Fibroblast of villous mesenchyme (primary cell): ENCODE data around the gene NUPR1. TPM values are rescaled to one million over a fixed set of nuclear protein-coding genes. Genes with fewer than 3 reads are reported as not detected.
"Not testable (repeated sequence)": the region's sequence is repeated elsewhere in the genome, so short reads cannot be mapped to it uniquely, and the experiment has no call there.

Experiments used
- DNase-seq: peaks from one replicate; pipeline ENCODE4 v3.0.0-alpha.2; 2010; ENCODE audit warnings: low read depth
- H3K4me3 ChIP-seq: 2 replicates; pipeline ENCODE4 v1.5.1; 2011; ENCODE audit warnings: low read depth, mild to moderate bottlenecking, low read length
- CTCF ChIP-seq: IDR thresholded peaks from 2 replicates; pipeline ENCODE4 v1.5.1; 2012; ENCODE audit warnings: low read depth, mild to moderate bottlenecking, low read length; ENCODE audit not compliant: insufficient read depth
- total RNA-seq: library from RNA; depleted of rRNA; stranded (reverse); fragments of >200 nt; gene quantifications from 2 replicates; pipeline ENCODE4 v1.2.3, GENCODE V29; 2012

The NUPR1 gene
- total RNA-seq, 1 donor: 8.2 TPM

- no peak overlapping the region for H3K4me3 ChIP-seq
- no peak for DNase-seq
- TF ChIP-seq CTCF: no peak
Measured at GRCh38 chr16:28502290-28502689, 36.5 kb downstream of the NUPR1 start.

GRCh38 chr16:28501258-28502232 lies 37.2 kb downstream of the NUPR1 start:
- no peak for DNase-seq
- no peak for TF ChIP-seq CTCF
- no peak overlapping the region for H3K4me3 ChIP-seq

GRCh38 chr16:28500476-28501180 lies 38.1 kb downstream of the NUPR1 start:
- not testable (repeated sequence) for DNase-seq, H3K4me3 ChIP-seq

- no peak for DNase-seq
- H3K4me3 ChIP-seq: no peak overlapping the region
- TF ChIP-seq CTCF: no peak
Measured at GRCh38 chr16:28499854-28500253, 38.9 kb downstream of the NUPR1 start.

- no peak overlapping the region for H3K4me3 ChIP-seq
- no peak for TF ChIP-seq CTCF
- no peak for DNase-seq
Measured at GRCh38 chr16:28498666-28499381, 40.0 kb downstream of the NUPR1 start.

GRCh38 chr16:28497861-28498599 lies 40.7 kb downstream of the NUPR1 start:
- TF ChIP-seq CTCF: no peak
- DNase-seq: no peak
- H3K4me3 ChIP-seq: no peak overlapping the region
